ENCODE data around the gene SLC37A3.
A peak's percentile ranks its signal among the peaks of the same experiment; 100 is the strongest.

DNA sequence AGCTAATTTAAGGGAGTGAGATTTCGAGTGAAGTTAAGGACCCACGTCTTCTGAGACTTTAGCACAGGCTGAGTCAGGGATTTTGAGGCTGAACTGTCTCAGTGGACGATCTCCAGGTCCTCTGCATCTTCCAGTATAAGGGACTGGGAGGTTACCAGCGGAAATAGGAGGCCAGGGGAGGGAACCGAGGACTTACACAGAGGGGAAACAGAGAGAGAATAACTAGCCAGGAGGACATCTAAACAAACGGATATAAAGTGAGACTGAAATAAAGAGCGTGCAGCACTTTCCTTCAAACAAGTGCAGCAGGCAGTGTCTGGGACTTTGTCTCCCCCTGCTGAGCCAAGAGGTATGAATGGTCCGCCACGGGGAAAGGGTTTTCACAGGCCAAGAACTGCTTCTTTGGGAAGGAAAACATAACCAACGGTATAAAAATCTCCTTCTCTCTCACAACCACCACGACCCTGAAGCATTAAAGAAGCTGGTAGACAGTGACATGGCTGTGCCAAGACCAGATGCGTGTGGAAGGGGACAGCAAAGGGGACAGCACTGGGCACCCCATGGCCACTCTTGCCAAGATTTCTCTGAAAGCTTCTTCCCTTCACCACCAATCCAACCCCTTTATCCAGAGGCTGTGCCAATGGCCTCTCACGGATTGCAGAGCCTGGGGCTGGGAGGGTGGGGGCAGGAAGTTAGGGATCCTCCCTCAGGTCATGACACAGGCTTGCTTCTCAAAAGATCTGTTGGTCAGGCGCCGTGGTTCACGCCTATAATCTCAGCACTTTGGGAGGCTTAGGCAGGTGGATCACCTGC lies 72.0 kb downstream of the SLC37A3 start:
- TF ChIP-seq, protein P1, sequence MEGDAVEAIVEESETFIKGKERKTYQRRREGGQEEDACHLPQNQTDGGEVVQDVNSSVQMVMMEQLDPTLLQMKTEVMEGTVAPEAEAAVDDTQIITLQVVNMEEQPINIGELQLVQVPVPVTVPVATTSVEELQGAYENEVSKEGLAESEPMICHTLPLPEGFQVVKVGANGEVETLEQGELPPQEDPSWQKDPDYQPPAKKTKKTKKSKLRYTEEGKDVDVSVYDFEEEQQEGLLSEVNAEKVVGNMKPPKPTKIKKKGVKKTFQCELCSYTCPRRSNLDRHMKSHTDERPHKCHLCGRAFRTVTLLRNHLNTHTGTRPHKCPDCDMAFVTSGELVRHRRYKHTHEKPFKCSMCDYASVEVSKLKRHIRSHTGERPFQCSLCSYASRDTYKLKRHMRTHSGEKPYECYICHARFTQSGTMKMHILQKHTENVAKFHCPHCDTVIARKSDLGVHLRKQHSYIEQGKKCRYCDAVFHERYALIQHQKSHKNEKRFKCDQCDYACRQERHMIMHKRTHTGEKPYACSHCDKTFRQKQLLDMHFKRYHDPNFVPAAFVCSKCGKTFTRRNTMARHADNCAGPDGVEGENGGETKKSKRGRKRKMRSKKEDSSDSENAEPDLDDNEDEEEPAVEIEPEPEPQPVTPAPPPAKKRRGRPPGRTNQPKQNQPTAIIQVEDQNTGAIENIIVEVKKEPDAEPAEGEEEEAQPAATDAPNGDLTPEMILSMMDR (IDR thresholded peaks at IDR 0.05) = peak; percentile 25 to 44 (median 38)
- TF ChIP-seq EP300 (IDR thresholded peaks at IDR 0.05) = no peak

Data from ovary (tissue), 3 donors.